ENCODE results near the gene SLC7A7.

DNA sequence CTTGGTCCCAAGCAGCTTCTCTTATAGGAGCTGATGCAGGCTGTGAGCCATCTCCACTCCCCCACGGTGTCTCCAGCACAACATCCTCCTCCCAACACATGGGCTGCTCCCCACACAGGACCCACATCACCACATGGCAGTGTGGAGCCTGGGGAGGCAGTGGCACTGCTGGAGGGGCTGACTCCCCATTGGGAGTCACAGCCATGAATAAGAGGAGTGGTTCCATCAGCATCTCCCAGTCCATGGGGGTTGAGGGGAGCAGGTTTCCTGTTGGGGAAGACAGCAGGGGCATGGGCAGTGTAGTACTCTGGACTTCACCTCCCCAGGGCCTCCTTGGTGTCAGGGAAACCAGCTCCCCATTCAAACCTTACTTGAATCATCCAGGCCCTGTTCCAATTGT is 89.2 kb downstream of the SLC7A7 start:
- TF ChIP-seq POLR2AphosphoS5 (IDR thresholded peaks at IDR 0.05), result no peak
- TF ChIP-seq, protein P1, sequence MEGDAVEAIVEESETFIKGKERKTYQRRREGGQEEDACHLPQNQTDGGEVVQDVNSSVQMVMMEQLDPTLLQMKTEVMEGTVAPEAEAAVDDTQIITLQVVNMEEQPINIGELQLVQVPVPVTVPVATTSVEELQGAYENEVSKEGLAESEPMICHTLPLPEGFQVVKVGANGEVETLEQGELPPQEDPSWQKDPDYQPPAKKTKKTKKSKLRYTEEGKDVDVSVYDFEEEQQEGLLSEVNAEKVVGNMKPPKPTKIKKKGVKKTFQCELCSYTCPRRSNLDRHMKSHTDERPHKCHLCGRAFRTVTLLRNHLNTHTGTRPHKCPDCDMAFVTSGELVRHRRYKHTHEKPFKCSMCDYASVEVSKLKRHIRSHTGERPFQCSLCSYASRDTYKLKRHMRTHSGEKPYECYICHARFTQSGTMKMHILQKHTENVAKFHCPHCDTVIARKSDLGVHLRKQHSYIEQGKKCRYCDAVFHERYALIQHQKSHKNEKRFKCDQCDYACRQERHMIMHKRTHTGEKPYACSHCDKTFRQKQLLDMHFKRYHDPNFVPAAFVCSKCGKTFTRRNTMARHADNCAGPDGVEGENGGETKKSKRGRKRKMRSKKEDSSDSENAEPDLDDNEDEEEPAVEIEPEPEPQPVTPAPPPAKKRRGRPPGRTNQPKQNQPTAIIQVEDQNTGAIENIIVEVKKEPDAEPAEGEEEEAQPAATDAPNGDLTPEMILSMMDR (IDR thresholded peaks at IDR 0.05 in 8 of 11, conservative IDR thresholded peaks at IDR 0.05 in 3 of 11), result no peak

Data from spleen (tissue), 7 donors.